Caco-2 (cell line): ENCODE results near the gene EMP1. TPM values are rescaled to one million over a fixed set of nuclear protein-coding genes. Genes with fewer than 3 reads are reported as not detected.
A peak's percentile ranks its signal among the peaks of the same experiment; 100 is the strongest.

ENCODE experiments used
- BruUV-seq: library from RNA; stranded (reverse); fragments of 400-500 nt; replicated peaks from 2 replicates; lab custom pipeline; 2021; lab: Mats Ljungman, UMichigan
- CTCF ChIA-PET: fragments of 300-600 bp; sonication (Branson Sonifier 250); formaldehyde crosslinking; loops from one replicate; lab custom pipeline; 2022; ENCODE audit warnings: antibody characterized with exemption; lab: Charles Lee
- POLR2A ChIA-PET: fragments of 300-600 bp; sonication (Branson Sonifier 250); formaldehyde crosslinking; loops from one replicate; lab custom pipeline; 2022; ENCODE audit warnings: antibody characterized with exemption; lab: Charles Lee
- DNase-seq, 2 experiments: peaks; one replicate each; pipeline versions ENCODE4 v3.0.0 to v3.0.0-alpha.2; 2020 to 2022
- H3K27me3 ChIP-seq: replicated peaks from 2 replicates; pipeline ENCODE4 v1.6.0; 2011; ENCODE audit warnings: low read length; ENCODE audit not compliant: control insufficient read depth, insufficient read depth
- H3K36me3 ChIP-seq: 2 replicates; pipeline ENCODE4 v1.5.1; 2011; ENCODE audit warnings: low read length; ENCODE audit not compliant: control insufficient read depth, insufficient read depth
- H3K4me1 ChIP-seq: fragments of 250-450 bp; sonication (Bioruptor Pico); 2 replicates; pipeline ENCODE4 v1.5.1; 2020; ENCODE audit warnings: mild to moderate bottlenecking
- H3K4me3 ChIP-seq: 2 replicates; pipeline ENCODE4 v1.5.1; 2011; ENCODE audit warnings: low read depth, mild to moderate bottlenecking, control low read depth, low read length
- H3K9me3 ChIP-seq: fragments of 250-450 bp; sonication (Bioruptor Pico); 2 replicates; pipeline ENCODE4 v1.5.1; 2020; ENCODE audit warnings: mild to moderate bottlenecking, moderate library complexity
- H3K27ac Mint-ChIP-seq: one replicate; pipeline ENCODE4 v1.8.0; 2022; ENCODE audit warnings: mixed read lengths; ENCODE audit not compliant: unreplicated experiment
- H3K27me3 Mint-ChIP-seq: one replicate; pipeline ENCODE4 v1.8.0; 2022; ENCODE audit warnings: mixed read lengths; ENCODE audit not compliant: insufficient read depth, unreplicated experiment
- H3K36me3 Mint-ChIP-seq: one replicate; pipeline ENCODE4 v1.8.0; 2022; ENCODE audit warnings: mild to moderate bottlenecking, mixed read lengths; ENCODE audit not compliant: insufficient read depth, unreplicated experiment
- H3K4me1 Mint-ChIP-seq: one replicate; pipeline ENCODE4 v1.8.0; 2022; ENCODE audit warnings: low read depth, mixed read lengths; ENCODE audit not compliant: unreplicated experiment
- H3K4me3 Mint-ChIP-seq: one replicate; pipeline ENCODE4 v1.8.0; 2022; ENCODE audit warnings: mild to moderate bottlenecking, moderate library complexity, mixed read lengths; ENCODE audit not compliant: unreplicated experiment
- H3K9me3 Mint-ChIP-seq: one replicate; pipeline ENCODE4 v1.8.0; 2022; ENCODE audit warnings: mixed read lengths; ENCODE audit not compliant: unreplicated experiment
- intact Hi-C: fragments of 100-400 bp; cut with micrococcal nuclease; formaldehyde crosslinking; loops from one replicate; pipeline ENCODE4 v1.10.0; 2022; ENCODE audit not compliant: unreplicated experiment
- total RNA-seq: library from RNA; stranded (reverse); gene quantifications from 2 replicates; pipeline ENCODE4 v1.2.3, GENCODE V29; 2022
- TF ChIP-seq, protein P1 (sequence below), 2 experiments: fragments of 200-600 bp in 1 of 2; IDR thresholded peaks; 1 replicate in 1 of 2; 2 replicates in 1 of 2; pipeline versions ENCODE4 v1.5.1 to v1.8.0; 2011 to 2022; ENCODE audit warnings: antibody characterized with exemption in 1 of 2, control low read depth in 1 of 2, inconsistent platforms in 1 of 2, low read depth in 1 of 2, low read length in 1 of 2, mild to moderate bottlenecking in 1 of 2, moderate library complexity in 1 of 2; ENCODE audit not compliant: insufficient read depth in 1 of 2, severe bottlenecking in 1 of 2, unreplicated experiment in 1 of 2

The EMP1 gene
- total RNA-seq, 1 experiment from 2014 or later: 6.6 TPM

DNA sequence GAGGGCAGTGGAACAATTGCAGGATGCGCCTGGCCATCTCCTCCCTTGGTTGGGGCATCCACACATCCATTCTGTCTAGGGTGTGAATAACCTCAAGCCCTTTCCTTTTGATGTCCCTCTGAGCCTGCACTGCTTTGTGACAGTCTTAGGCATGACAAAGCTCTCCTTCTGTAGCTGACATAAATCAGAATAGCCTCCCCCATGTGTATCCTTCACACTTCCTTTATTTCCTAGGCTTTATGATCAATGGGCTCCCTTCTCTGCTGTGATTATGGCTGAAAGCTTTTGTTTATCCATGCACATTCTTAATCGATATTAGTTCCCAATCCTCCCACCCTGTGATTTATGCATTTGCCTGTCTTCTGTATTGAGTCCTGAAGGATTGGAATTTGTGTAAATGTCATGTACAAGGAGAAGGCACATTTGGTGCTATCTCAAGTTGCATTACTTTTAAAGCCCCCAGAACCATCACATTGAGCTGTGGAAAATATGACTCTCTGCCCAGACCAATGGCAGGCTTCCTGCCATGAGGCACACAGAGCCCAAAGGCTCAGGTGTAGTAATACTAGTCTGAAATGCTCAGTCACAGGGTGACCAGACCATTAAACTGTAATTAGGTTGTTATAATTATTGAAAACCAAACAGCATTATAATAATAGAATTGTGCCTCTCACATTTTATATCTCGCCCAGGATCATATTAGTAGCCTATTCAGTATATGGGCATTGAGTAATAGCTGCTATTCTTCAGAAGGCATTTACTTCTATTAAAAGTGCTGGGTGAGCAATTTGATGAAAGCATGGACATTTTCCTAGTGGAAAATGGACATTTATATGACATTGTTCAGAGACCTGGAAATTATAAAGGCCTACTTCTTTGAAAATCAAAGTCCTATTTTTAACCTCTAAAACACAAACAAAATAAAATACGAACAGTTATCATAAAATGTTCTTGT lies 14.0 kb downstream of the EMP1 start:
- Mint-ChIP-seq H3K4me3 (no peak overlapping the region), H3K27ac (no peak overlapping the region), H3K9me3 (no peaks in the 10 kb centered on the region), H3K36me3 (no peaks in the 10 kb centered on the region), H3K27me3 (no peaks in the 10 kb centered on the region), H3K4me1 (peaks cover 17% of the 10 kb centered on the region)
- CTCF ChIA-PET: interaction anchor here (2.1 to 4.2 kb wide), 3 partner anchors 8 to 110 kb away, joined by 9 to 68 read pairs (median 14); partner anchors contain the start of gene GSG1
- H3K9me3 ChIP-seq: no peaks in the 10 kb centered on the region
- BruUV-seq: no TSS peak
- peaks cover 21% of the 10 kb centered on the region for H3K4me1 ChIP-seq
- TF ChIP-seq, protein P1, sequence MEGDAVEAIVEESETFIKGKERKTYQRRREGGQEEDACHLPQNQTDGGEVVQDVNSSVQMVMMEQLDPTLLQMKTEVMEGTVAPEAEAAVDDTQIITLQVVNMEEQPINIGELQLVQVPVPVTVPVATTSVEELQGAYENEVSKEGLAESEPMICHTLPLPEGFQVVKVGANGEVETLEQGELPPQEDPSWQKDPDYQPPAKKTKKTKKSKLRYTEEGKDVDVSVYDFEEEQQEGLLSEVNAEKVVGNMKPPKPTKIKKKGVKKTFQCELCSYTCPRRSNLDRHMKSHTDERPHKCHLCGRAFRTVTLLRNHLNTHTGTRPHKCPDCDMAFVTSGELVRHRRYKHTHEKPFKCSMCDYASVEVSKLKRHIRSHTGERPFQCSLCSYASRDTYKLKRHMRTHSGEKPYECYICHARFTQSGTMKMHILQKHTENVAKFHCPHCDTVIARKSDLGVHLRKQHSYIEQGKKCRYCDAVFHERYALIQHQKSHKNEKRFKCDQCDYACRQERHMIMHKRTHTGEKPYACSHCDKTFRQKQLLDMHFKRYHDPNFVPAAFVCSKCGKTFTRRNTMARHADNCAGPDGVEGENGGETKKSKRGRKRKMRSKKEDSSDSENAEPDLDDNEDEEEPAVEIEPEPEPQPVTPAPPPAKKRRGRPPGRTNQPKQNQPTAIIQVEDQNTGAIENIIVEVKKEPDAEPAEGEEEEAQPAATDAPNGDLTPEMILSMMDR (IDR thresholded peaks at IDR 0.05; ENCODE audit: insufficient read depth in 1 of 2, low read depth in 1 of 2, low read length in 1 of 2, severe bottlenecking in 1 of 2, unreplicated experiment in 1 of 2): no peak
- POLR2A ChIA-PET: no interaction called here
- DNase-seq: no peak
- intact Hi-C loops: loop anchor here (5.0 kb wide), 1 partner anchor 423 kb away; the partner anchor contains the start of gene APOLD1
- H3K4me3 ChIP-seq: no peak overlapping the region
- no peaks in the 10 kb centered on the region for H3K36me3 ChIP-seq
- no peaks in the 10 kb centered on the region for H3K27me3 ChIP-seq

GRCh38 chr12:13211191-13211858 lies 14.8 kb downstream of the EMP1 start:
- DNase-seq: no peak
- Histone ChIP-seq H3K36me3 (no peaks in the 10 kb centered on the region), H3K4me3 (no peak overlapping the region), H3K9me3 (peaks cover 2% of the 10 kb centered on the region), H3K27me3 (no peaks in the 10 kb centered on the region), H3K4me1 (peaks cover 21% of the 10 kb centered on the region)
- ChIA-PET CTCF (interaction anchor here (0.6 to 4.2 kb wide), 23 partner anchors 9 to 771 kb away, joined by 3 to 68 read pairs (median 5); partner anchors contain the start of genes GPRC5A and GSG1), POLR2A (interaction anchor here (0.5 to 1.0 kb wide), 2 partner anchors 33 to 113 kb away, joined by 3 to 4 read pairs; no protein-coding TSS in a partner anchor)
- intact Hi-C loops: loop anchor here (5.0 kb wide), 1 partner anchor 424 kb away; the partner anchor contains the start of gene APOLD1
- BruUV-seq: no TSS peak
- Mint-ChIP-seq H3K4me1 (peaks cover 17% of the 10 kb centered on the region), H3K36me3 (no peaks in the 10 kb centered on the region), H3K9me3 (no peaks in the 10 kb centered on the region), H3K27me3 (no peaks in the 10 kb centered on the region), H3K27ac (peak overlapping the region; percentile 59), H3K4me3 (peak overlapping the region; percentile 17)
- TF ChIP-seq, protein P1 (IDR thresholded peaks at IDR 0.05; ENCODE audit: insufficient read depth in 1 of 2, low read depth in 1 of 2, low read length in 1 of 2, severe bottlenecking in 1 of 2, unreplicated experiment in 1 of 2): no peak
